ENCODE data around the gene TRHDE.

The TRHDE gene

GRCh38 chr12:72485017-72485701 is 213.0 kb downstream of the TRHDE start:
- TF ChIP-seq CTCF (conservative IDR thresholded peaks at IDR 0.05; ENCODE audit: low read depth, low read length), result no peak
- H3K4me3 ChIP-seq (ENCODE audit: low read depth, low read length), result no peak overlapping the region
- DNase-seq (ENCODE audit: low read depth), result no peak

- no peak for TF ChIP-seq CTCF (conservative IDR thresholded peaks at IDR 0.05; ENCODE audit: low read depth, low read length)
- peak; percentile 4 for DNase-seq (ENCODE audit: low read depth)
- H3K4me3 ChIP-seq (ENCODE audit: low read depth, low read length), result no peak overlapping the region
Measured at GRCh38 chr12:72491426-72491825, 219.3 kb downstream of the TRHDE start.

DNA sequence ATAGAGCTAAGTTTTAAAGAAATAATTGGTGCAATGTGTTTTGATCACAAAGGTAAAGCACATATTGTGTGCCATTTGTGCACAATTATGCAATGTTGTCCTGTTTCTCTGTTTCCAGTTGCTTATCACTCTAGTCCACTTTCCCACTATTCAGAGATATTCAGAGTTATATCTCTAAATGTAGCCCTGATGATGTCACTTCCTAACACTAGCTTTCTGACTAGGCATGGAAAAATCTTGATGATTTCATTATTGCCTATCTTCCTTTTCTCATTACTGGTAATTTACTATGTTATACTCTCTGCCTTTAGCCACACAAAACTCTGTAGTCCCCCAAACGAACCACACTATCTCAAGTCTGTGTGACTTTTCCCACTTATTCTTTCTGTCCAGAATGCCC is 221.2 kb downstream of the TRHDE start:
- no peak overlapping the region for H3K4me3 ChIP-seq (ENCODE audit: low read depth, low read length)
- peak; percentile 7 for DNase-seq (ENCODE audit: low read depth)
- TF ChIP-seq CTCF (conservative IDR thresholded peaks at IDR 0.05; ENCODE audit: low read depth, low read length), result no peak

DNA sequence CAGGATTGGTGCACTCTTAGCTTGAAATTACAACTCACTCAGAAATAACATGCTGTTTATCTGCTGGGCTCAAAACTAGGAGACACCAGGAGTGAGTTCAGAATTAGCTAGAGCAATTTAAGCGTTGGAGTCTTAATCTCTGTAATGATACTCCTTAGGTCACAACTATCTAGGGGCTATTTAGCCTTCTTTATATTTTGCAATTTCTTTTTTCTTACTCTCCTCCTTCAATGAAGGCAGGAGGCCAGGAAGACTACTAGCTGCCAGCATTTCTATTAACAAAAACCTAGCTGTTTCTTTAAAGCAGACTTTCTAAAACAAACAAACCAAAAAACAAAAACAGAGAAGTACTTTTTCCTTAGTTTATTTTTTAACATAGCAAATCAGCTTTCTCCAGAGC is 226.2 kb downstream of the TRHDE start:
- no peak for TF ChIP-seq CTCF (conservative IDR thresholded peaks at IDR 0.05; ENCODE audit: low read depth, low read length)
- no peak for DNase-seq (ENCODE audit: low read depth)
- H3K4me3 ChIP-seq (ENCODE audit: low read depth, low read length), result no peak overlapping the region

- no peak for DNase-seq (ENCODE audit: low read depth)
- no peak overlapping the region for H3K4me3 ChIP-seq (ENCODE audit: low read depth, low read length)
- no peak for TF ChIP-seq CTCF (conservative IDR thresholded peaks at IDR 0.05; ENCODE audit: low read depth, low read length)
Measured at GRCh38 chr12:72499244-72499643, 227.1 kb downstream of the TRHDE start.

DNA sequence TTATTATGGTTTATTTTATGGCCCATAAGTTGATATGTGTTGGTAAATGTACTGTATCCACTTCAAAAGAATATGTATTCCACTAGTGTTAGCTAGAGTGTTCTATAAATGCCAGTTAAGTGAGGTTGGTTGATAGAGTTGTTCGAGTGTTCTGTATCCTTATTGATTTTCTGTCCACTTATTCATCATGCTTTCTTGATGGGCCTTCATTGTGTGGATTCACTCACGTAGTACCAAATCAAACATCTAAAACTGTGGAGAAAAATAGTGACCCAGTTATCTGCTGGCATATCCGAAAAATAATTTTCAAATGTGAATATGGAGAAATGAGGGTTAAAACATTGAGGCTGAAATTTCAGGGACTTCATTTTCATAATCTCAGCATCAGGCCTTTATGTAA is 230.4 kb downstream of the TRHDE start:
- TF ChIP-seq CTCF (conservative IDR thresholded peaks at IDR 0.05; ENCODE audit: low read depth, low read length), result no peak
- H3K4me3 ChIP-seq (ENCODE audit: low read depth, low read length), result no peak overlapping the region
- no peak for DNase-seq (ENCODE audit: low read depth)

GRCh38 chr12:72505227-72505626 is 233.1 kb downstream of the TRHDE start:
- TF ChIP-seq CTCF (conservative IDR thresholded peaks at IDR 0.05; ENCODE audit: low read depth, low read length), result no peak
- DNase-seq (ENCODE audit: low read depth), result no peak
- H3K4me3 ChIP-seq (ENCODE audit: low read depth, low read length), result no peak overlapping the region

Measured in choroid plexus epithelial cell (primary cell).